B cell (primary cell): ENCODE measurements around the gene MATN3.

Experiments used
- CTCF ChIP-seq: fragments of 200-600 bp; IDR thresholded peaks from one replicate; pipeline ENCODE4 v1.8.0; 2022; ENCODE audit warnings: antibody characterized with exemption, mild to moderate bottlenecking
- EZH2 ChIP-seq: IDR thresholded peaks from 2 replicates; pipeline ENCODE4 v1.6.1; 2012; ENCODE audit warnings: borderline replicate concordance, low read depth, mild to moderate bottlenecking, moderate library complexity, low read length; ENCODE audit not compliant: insufficient read depth, poor library complexity, severe bottlenecking

GRCh38 chr2:19989667-19990415, 22.6 kb downstream of the MATN3 start, which contains the start of gene WDR35:
- no peak for TF ChIP-seq CTCF
- TF ChIP-seq EZH2: no peak
